Left lobe of liver (tissue), 2 donors: ENCODE data around the gene ERI3. TPM values are rescaled to one million over a fixed set of nuclear protein-coding genes. Genes with fewer than 3 reads are reported as not detected.

Experiments used
- ATAC-seq: fragments of 200-7000 bp; cut with Tn5 transposase; one replicate; pipeline ENCODE4 v1.9.1; 2020; ENCODE audit warnings: mild to moderate bottlenecking, moderate library complexity
- DNase-seq: peaks from one replicate; pipeline ENCODE4 v3.0.0-alpha.2; 2020; ENCODE audit warnings: low spot score
- total RNA-seq: library from RNA; stranded (reverse); gene quantifications from one replicate; pipeline ENCODE4 v1.2.1, GENCODE V29; 2021
- donor health status: DM: no; HTN: no; CAD: no; lungs with moderate emphysema.
- donor health status: DM: no; HTN: yes; CAD: no.

ERI3 gene
- total RNA-seq, 1 donor from 2014 or later = 22.4 TPM

DNA sequence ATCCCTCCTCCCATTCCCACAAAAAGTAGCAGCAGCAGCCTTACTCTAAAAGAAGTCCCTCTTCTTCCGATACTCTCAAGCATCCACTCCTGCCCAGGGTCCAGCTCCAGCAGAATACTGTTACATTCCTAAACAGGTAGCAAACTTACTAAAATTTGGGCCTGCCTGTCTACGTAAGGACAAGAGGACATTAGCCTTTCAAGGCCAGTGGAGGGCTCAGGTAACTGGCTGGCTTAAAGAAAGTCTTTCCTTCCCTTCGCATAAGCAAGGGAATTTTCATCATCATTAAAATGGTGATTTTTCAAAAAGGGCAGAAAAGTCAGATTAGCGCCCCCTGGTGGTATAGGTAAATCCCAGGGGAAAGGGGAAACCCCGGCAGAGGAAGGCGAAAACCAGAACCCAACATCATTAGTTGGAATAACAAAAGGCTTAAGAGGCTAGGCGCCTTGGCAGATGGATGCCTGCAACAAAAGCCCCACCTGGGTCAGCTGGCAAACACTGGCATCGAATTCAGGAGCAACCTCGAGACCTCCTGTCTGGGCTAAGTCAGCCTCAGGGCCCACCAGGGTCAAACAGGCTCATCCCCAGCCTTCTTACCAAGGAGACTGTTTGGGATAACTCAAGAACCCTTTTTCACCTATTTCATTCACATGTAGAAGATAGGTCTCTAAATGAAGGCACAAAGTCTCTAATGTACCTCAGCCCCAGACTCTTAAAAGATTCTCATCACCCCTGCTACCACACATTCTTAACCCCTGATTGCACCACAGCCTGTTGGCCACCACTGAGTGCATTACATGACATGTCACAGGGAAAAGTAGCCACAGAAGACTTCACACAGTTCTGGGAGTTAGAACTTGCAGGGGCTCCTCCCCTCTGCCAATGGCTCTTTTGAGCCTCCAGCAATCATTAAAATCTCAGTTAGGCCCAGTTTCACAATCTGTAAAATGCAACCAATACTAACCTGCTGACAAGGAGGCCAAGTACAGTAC, 36.7 kb downstream of the ERI3 start:
- ATAC-seq (peak; percentile 89), DNase-seq (no peak)

DNA sequence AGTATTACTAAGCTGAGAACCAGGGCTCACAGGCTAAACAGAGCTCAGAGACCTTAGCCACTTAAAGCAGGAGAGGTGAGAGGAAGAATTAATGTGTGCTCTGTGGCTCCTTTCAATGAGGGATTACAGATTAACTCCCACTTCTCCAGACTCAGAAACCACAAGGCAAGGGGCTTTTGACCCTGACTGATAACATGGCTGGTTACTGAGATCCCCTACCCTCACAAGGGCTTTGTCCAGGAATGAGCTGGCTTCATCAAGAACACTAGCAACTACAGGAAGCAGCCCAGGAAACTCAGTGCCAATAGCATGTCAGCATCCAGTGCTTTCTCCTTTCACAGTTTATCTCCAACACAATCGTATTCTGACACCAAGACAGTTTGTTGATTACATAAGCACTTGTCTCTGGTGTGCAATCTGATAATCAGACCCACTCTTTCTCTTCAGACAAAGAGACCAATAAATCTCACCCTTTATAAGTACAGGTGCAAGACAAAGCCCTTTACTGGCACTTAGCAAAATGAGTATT, 38.8 kb downstream of the ERI3 start:
- DNase-seq (no peak), ATAC-seq (no peak)

DNA sequence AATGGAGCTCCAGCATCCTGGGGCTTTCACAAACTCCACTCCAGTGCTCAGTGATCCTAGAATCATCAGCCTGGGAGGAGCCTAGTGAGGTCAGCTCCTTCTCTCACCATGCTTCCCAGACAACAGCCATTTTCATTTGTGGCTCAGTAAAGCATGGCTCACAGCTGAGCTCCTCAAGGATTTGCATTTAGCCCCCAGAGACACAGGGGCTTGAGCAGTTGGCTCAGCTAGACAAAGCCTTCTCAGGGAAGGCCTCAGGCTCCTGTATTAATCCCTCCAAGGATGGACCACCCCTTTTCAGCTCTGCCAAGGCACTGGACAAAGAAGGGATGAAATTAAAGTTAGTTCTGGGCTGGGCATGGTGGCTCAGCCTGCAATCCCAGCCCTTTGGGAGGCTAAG, 39.5 kb downstream of the ERI3 start:
- ATAC-seq (no peak), DNase-seq (no peak)

DNA sequence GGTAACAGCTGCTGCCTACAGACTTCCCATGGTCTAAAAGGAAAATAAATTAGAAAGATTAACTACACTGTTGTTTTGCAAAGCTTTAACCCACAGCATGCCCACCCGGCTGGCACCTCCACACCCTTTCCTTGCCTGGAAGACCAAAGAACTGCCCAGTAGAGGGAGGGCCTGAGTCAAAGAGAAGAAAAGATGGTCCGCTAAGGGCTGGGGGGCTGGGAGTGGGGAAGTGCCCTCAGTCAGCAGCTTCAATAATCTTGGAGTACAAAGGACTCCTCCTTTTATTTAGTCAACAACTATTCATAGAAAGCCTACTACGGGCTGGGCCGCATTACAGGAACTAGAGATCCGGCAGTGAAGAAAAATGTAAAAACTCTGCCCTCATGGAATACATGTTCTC, 40.6 kb downstream of the ERI3 start:
- ATAC-seq = no peak
- DNase-seq = no peak

DNA sequence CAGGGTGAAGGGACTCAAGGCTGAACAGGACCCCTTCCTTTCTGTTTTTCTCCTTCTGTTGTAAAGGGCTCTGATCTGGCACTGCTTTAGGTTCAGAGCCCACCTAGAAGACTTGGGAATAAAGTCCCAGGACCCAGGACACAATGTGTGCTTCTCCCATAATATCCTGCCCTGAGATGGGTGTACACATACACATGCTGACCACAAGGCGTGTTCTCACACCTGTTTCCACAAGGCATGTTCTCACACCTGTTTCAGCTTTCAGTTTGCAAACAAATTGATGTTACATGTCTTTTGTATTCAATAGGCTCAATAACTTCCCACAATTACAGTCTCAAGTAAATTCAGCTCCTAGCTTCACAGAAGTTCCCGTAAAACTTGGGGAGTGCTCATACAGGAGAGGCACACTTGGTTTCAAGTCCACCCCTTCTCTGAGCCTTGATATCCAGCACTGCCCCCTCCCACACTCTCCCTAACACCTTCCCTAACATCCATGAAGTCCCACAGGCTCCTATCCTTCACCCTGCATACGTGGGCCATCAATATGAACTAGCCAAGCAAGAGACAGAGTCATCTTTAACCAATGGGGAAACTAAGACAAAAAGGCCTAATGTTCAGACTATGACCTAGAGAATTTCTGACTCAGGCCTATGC, 41.7 kb downstream of the ERI3 start:
- DNase-seq (no peak), ATAC-seq (no peak)

DNA sequence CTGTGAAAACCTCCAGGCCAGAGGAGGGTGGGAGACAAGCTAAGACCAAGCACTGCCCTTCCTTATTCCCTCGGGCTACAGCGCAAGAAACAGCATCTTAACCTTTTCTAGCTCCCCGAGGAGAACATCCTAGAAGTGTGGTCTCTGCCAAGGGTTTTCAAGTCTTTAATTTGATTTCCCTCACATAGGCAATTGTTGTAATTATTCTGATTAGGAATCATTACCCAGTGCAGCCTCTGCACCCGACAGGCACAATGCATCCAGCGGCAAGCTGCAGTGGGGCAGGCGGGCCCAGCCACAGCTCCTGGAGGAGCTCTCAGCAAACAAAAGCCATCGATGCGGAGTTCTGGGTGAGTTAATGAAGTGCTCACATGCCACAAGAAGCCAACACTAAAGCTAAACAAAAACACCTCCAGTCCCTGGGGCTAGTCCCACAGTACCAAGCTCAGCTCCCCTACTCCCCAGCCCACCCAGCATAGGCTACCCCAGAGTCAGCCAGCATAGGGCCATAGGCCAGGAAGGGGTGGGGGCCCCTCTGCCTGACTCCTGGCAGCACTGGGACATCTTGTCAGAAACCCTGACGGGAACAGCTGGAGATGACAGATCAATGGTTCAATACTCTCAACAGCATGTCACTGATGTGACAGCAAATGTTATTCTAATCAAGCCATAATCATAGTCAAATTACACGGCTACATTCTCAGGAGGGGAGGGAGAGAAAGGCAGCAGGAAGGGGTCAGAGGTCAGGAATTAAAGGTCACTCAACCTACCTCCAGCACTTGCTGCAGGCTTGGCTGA, 42.5 kb downstream of the ERI3 start:
- DNase-seq (no peak), ATAC-seq (peak; percentile 41)

DNA sequence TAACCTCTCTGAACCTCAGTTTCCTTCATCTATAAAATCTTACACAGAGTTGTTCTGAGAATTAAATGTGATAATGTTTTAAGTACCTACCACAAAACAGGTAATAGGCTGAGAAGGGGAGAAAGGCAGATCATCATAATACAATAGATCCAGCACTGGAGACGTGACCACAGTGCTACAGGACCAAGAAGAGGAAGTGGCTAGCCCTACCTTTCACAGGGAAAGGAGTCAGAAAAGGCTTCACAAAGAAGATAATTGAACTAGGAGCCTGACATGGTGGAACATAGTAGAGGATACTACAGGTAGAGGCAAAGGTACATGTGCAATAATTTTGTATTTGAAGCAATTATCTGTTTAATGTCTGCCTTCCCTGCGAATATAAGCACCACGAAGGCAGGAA, 45.1 kb downstream of the ERI3 start:
- DNase-seq = no peak
- ATAC-seq = no peak

DNA sequence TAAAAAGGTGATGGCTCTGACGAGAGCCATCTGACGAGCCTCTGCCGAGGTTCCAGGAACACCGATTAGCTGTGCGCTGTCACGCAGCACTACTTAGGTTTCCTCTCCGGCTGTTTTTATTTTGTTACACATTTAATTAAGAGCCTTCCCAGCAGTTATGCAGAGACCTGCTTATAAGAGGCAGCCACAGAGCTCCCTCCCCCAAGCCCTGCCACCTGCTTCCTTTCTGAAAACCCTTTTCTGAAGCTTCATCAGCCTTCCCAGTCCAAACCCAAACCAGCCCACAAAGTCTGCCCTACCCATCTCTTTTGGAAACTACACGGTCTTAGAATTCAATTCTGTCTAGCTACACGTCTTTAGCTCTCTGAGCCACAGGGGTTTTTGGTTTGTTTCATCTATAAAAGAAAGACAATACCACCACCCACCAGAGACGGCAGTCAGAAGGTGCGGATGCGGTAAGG, 49.1 kb downstream of the ERI3 start:
- ATAC-seq (no peak), DNase-seq (no peak)

DNA sequence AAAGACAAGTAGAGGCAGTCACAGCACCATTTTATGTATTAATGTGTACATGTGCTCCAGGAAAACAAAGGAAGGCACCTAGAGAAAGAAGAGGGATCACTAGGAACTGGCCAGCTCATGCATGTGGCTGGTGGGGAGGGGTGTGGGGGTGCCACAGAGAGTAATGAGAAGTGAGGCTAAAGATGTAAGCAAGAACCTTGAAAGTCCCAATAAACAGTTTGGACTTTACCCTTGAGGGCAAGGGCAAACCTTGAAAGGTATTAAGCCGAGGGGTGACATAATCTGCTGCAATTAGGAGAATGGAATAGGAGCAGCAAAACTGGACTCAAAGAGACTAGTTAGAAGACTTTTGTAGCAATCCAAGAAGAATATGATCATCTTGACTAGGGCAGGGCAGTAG, 51.5 kb downstream of the ERI3 start:
- DNase-seq (no peak), ATAC-seq (no peak)

DNA sequence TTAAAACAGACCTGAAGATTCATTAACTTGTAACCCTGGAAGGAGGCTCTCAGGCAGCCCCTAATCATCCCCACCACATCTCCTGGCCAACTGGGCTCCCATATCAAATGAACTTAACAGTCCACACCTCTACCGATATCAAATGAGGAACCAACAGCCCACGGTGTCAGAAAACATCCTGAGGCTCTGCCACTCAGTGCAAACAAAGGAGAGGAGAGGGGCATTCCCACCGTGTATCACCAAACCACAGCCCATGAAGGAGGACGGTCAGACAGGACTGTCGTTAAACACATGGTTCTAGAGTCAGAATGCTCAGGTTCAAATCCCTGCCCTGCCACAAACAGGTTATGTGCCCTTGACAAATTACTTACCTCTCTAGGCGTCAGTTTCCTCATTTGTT, 52.5 kb downstream of the ERI3 start:
- DNase-seq (no peak), ATAC-seq (no peak)

DNA sequence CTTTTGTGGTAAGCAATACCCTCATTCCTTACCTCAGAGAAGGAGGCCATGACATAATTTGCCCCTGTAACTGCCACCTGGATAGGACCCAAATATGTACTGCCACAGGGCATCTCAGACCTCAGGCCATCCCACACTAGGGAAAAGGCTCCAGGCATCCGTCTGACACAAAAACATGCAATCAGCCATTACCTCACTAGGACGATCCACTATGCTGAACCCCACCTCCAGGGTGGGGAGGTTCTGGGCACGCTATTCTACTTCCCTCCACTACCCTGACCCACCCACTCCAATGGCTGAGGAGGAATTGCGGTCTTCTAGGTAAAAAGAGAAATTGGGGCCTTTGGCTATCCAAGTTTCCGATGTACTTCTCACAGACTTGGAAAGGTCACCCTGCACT, 53.6 kb downstream of the ERI3 start:
- ATAC-seq = no peak
- no peak for DNase-seq

DNA sequence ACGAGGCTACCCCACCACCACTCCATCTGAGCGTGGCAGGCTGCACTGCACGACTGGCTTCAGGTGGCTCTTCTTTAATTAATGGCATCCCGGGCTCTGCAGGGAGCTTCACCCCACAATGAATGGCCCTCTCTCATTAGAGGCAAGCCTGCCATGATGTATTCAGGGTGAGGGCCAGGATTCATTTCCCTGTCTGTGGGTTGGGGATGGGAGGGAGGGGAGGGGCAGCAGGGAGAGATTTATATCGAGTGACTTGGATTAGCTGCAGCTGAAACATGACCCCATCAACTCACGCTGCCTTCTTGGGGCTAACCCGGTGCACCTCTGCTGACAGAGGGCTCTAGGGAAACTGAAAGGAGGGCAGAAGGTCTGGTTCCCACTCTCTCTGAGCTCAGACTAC, 54.2 kb downstream of the ERI3 start:
- no peak for DNase-seq
- no peak for ATAC-seq

DNA sequence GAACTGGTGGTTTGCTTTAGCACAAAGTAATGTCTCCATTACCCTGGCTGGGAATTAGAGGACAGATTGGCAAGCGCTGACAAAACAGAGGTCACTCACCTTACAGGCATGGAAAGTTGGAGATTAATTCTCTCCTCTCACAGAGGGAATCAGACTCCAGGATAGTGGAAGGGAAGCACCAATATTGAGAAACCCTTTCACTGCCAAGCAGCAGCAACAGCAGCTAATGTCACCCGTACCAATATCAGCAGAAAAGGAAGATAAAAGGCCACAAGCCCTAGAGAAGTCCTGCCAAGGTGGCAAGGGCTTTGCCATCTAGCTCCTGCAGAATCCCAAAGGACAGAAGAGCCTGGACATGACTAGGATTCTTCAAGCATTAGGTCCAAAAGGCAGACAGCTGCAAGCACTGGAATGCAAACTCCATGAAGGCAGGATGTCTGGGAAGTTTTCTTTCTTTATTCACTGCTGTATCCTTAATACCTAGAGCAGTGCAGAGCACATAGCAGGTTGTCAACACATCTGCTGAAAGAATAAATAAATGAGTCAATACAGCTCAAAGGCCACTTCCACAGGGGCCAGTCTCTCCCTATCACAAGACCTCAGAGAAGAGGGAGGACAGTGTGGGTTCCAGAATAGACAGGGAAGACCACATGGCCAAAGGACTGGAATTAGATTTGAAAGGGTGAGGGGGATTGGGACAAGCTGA, 57.2 kb downstream of the ERI3 start:
- peak; percentile 76 for ATAC-seq

DNA sequence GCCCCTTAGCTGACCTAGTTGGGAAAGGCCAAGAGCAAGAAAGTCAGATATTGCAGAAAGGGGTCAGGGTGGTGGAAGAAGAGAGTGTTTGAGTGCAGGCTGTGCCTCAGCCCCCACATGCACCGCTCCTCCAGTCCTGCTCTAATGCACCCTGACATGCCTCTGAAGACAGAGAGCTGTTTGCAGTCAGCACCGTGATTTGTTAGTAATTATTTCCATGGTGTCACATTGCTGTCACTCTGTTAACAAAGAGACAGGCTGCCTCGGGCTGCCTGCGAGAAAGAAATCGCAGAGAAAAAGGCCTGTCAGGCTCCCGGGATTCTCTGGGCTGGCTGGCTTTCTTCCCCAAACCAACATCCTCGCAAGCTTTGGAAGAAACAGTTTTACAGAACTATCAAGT, 58.3 kb downstream of the ERI3 start:
- no peak for ATAC-seq
- no peak for DNase-seq

More for the DNA sequence above, 57.2 kb downstream of the ERI3 start:
- peak; percentile 64 for DNase-seq

DNA sequence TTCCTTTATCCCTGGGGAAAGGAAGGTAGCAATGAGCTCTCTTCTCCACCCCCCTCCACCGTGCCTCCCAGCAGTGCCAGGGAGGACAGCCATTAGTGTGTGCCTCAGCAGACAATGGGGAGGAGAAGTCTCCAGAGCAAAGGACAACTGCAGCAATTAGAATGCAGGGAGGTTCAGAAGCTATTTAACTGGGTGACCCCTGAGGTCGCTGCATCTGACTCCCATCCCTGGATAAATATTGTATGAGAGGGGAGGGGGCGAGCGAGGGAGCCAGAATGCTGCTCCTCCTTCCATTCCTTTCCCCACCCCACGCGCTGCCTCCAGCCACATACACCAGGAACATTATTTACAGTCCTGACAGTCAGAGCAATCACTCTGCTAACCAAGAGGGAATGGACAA, 59.0 kb downstream of the ERI3 start:
- DNase-seq = no peak

DNA sequence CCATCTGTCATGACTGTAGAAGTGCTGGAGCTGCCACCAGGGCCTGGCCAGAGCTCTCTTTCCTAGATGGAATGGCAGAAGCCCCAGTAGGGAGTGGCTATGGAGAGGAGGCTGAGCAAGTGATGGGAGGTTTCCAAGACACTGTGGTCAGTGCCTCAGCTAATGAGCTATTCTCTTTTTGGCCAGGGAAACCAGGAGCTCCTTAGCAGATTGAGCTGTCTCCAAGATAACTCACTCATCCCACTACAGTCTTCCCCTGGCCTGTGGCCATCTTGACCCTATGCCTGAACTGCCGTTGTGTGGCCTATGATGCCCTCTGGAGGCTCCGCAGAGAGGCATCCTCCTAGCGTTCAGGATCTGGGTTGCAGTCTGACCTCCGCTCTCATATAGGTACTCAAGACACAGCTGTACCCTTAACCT, 60.5 kb downstream of the ERI3 start:
- DNase-seq (peak; percentile 51), ATAC-seq (no peak)

More for the DNA sequence above, 59.0 kb downstream of the ERI3 start:
- no peak for ATAC-seq

DNA sequence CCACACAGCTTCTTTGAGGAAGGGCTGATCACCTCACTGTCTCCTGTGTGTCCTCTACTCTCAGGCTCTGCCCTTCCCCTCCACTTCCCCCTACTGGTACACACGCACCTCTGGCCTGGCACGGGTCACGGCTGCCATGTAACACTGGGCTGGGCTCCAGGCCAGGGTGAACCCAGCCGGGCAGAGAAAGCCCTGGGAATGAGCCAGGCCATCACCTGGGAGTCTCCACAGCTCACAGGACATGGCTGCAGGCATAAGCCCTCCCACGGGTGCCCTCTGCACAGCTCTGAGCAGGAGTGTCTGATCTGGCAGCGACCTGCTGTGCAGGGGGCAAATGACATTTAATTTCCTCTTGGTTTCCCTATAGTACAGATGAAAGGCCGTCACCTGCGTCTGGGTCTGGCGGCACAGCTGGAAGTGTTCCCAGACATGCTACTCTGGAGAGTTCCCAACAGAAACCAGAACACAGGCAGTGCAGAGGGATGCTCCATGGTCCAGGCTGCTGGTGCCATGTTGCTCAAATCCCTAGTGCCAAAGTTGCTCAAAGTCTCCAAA, 61.2 kb downstream of the ERI3 start:
- peak; percentile 94 for DNase-seq
- ATAC-seq = peak; percentile 82

DNA sequence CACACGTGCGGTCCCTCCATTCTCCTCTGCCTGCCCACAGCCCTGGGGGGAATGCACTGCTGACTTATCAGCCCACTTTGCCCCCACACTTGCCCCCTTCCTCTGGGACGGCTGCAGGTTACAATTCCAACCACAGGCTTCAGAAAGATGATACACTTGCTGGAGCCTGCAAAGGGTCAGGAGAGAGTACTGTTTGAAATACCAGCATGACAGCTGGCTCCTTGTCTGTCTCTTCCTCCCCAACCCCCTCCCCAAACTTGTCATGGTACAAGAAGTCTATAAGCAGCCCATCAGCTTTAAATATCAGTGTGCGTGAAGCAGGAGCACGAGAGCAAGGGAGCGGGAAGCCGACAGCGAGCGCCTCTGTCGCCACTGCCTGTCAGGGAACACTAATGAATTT, 62.4 kb downstream of the ERI3 start:
- ATAC-seq (no peak), DNase-seq (no peak)

DNA sequence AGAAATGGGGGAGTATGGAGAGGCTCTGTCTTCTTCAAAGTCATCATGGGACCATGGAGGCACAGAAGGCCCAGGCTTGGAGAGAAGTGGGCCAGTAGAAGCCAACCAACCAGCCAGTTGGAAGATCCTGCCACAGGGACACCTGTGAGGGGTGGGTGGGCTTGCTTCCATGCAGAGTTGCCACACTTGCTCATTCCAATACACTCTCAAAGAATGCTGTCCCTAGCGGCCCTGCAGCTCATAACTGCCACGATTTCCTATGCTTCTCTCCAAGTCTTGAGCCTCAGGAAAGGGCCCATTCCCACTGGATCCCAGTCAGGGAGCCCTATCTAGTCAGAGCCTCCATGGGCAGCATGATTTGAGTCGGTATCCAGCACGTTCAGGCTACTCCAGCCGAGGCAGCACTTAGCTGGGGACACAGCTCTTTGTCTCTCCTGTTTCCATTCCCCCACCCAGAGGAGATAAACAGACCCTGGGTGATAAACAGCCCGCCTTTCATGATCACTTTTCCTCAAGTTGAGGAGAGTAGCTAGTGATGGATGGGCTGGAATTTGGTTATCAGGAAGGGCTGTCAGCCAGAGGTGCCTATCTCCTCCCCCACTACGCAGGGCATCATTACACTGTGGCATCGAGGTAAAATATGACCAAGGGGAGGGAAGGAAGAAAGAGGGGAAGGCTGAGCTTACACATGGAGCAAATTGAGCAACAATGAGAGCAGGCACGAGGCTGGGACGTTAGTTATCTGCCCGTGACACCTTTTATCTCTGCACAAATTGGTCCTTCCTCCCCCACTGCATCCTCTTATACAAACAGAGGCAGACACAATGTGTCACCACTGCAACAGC, 64.6 kb downstream of the ERI3 start:
- ATAC-seq = no peak
- no peak for DNase-seq
